Large intestine (tissue), 3 donors: ENCODE results near the gene RNF25. TPM values are rescaled to one million over a fixed set of nuclear protein-coding genes. Genes with fewer than 3 reads are reported as not detected.

Experiments used
- DNase-seq, 2 donors: peaks; one replicate each; pipeline versions ENCODE4 v3.0.0 to v3.0.0-alpha.2; 2013
- H3K27ac ChIP-seq: one replicate; pipeline ENCODE4 v1.5.1; 2013; ENCODE audit warnings: low read length
- H3K27me3 ChIP-seq: 2 replicates; pipeline ENCODE4 v1.6.1; 2013; ENCODE audit warnings: low read length; ENCODE audit not compliant: control insufficient read depth, insufficient read depth
- H3K36me3 ChIP-seq: 2 replicates; pipeline ENCODE4 v1.6.1; 2013; ENCODE audit warnings: low read length; ENCODE audit not compliant: control insufficient read depth, insufficient read depth
- H3K4me1 ChIP-seq: one replicate; pipeline ENCODE4 v1.6.1; 2013; ENCODE audit warnings: low read length; ENCODE audit not compliant: control insufficient read depth, insufficient read depth
- H3K4me3 ChIP-seq: one replicate; pipeline ENCODE4 v1.5.1; 2013; ENCODE audit warnings: low read length
- H3K9me3 ChIP-seq: one replicate; pipeline ENCODE4 v1.6.1; 2013; ENCODE audit warnings: mild to moderate bottlenecking, low read depth, low read length, moderate library complexity; ENCODE audit not compliant: control insufficient read depth
- WGBS: methylation state at CpG from one replicate; pipeline ENCODE4 v1.1.5; 2013; ENCODE audit warnings: low lambda C conversion rate; ENCODE audit not compliant: insufficient coverage; 5-methylcytosine and 5-hydroxymethylcytosine counted together
- polyA plus RNA-seq: library from polyadenylated mRNA; unstranded; fragments of 120-200 nt; gene quantifications from one replicate; pipeline ENCODE4 v1.2.1, GENCODE V29; 2013

Gene RNF25
- polyA plus RNA-seq, 1 donor: 22.1 TPM

- peak; percentile 35 to 73 for DNase-seq
- no CpG with 5 or more reads among the region's 27 CpGs for WGBS
- Histone ChIP-seq H3K27ac (peak overlapping the region; percentile 68), H3K9me3 (no peaks in the 10 kb centered on the region), H3K36me3 (peaks cover 44% of the 10 kb centered on the region), H3K27me3 (no peaks in the 10 kb centered on the region), H3K4me1 (no peaks in the 10 kb centered on the region), H3K4me3 (peak overlapping the region; percentile 85)
Observed at GRCh38 chr2:218658671-218659257, 13.0 kb downstream of the RNF25 start.

DNA sequence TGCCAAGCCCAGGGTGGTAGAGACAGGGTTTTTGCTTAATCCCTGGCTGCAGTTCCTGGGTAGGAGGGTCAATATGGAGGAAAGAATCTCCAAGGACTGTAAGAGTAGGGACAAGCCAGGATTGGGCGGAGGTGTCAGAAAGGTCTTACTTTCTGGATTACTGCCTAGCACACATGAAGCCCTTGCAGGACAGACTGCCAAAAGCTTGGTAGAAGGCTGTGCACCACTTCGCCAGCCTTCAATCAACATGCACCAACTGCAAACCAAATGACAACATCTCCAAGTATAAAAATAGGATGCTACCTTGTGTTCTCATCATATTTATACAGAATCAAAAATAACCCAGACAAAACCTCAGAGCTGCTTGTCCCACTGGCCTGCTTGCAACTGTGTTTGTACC, 16.1 kb downstream of the RNF25 start:
- no CpG with 5 or more reads among the region's 2 CpGs for WGBS
- Histone ChIP-seq H3K4me3 (no peak overlapping the region), H3K4me1 (no peaks in the 10 kb centered on the region), H3K36me3 (peaks cover 44% of the 10 kb centered on the region), H3K27me3 (no peaks in the 10 kb centered on the region), H3K9me3 (no peaks in the 10 kb centered on the region), H3K27ac (no peak overlapping the region)
- no peak for DNase-seq

GRCh38 chr2:218648787-218649100, 23.1 kb downstream of the RNF25 start:
- Histone ChIP-seq H3K27me3 (no peaks in the 10 kb centered on the region), H3K36me3 (peaks cover 75% of the 10 kb centered on the region), H3K27ac (no peak overlapping the region), H3K9me3 (no peaks in the 10 kb centered on the region), H3K4me3 (no peak overlapping the region), H3K4me1 (peaks cover 22% of the 10 kb centered on the region)
- no peak for DNase-seq
- WGBS: no CpG with 5 or more reads among the region's 11 CpGs

GRCh38 chr2:218648088-218648786, 23.6 kb downstream of the RNF25 start:
- H3K4me3 ChIP-seq: no peak overlapping the region
- no peaks in the 10 kb centered on the region for H3K27me3 ChIP-seq
- no peaks in the 10 kb centered on the region for H3K9me3 ChIP-seq
- peaks cover 76% of the 10 kb centered on the region for H3K36me3 ChIP-seq
- DNase-seq: peak; percentile 28 to 39
- H3K4me1 ChIP-seq: peaks cover 22% of the 10 kb centered on the region
- WGBS: 0% methylated on average over 1 of the region's 9 CpGs
- H3K27ac ChIP-seq: no peak overlapping the region

- H3K27ac ChIP-seq: peak overlapping the region; percentile 78
- peaks cover 78% of the 10 kb centered on the region for H3K36me3 ChIP-seq
Observed at GRCh38 chr2:218645126-218645525, 26.7 kb downstream of the RNF25 start.

GRCh38 chr2:218644721-218645120, 27.1 kb downstream of the RNF25 start:
- DNase-seq: no peak
- peaks cover 76% of the 10 kb centered on the region for H3K36me3 ChIP-seq
- peaks cover 22% of the 10 kb centered on the region for H3K4me1 ChIP-seq
- WGBS: no CpG with 5 or more reads among the region's 11 CpGs
- H3K9me3 ChIP-seq: no peaks in the 10 kb centered on the region
- peak overlapping the region; percentile 78 for H3K27ac ChIP-seq
- no peaks in the 10 kb centered on the region for H3K27me3 ChIP-seq
- no peak overlapping the region for H3K4me3 ChIP-seq

More at GRCh38 chr2:218645126-218645525, 26.7 kb downstream of the RNF25 start:
- 0% methylated on average over 1 of the region's 1 CpG for WGBS
- no peaks in the 10 kb centered on the region for H3K9me3 ChIP-seq
- peaks cover 22% of the 10 kb centered on the region for H3K4me1 ChIP-seq
- no peak overlapping the region for H3K4me3 ChIP-seq
- no peaks in the 10 kb centered on the region for H3K27me3 ChIP-seq
- DNase-seq: peak; percentile 56 to 83

DNA sequence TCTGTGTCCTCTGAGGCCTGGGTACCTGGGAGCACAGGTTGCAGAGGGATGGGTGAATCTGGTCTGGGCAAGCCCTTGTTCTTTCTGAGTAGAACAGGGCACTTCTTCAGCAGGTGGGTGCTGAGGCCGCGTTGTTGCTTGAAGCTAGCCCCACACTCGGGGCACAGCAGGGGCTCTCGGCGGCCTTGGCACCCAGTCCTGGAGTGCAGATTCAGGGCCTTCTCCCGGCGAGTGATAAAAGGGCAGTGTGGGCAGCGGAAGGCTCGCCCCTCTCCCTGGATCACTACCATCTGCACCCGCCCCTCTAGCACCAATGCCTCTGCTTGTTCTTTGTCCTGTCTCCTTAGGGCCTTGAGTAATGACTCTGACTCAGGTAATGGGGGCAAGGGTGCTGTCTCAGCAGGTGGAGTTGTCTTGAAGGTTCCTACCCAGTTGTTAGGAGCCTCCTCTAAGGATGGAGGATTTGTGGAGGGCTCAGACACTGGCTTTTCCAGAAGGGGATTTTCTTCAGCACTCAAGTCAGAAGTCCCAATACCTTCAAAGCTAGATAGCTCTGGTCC, 28.0 kb downstream of the RNF25 start:
- H3K27ac ChIP-seq: no peak overlapping the region
- H3K4me1 ChIP-seq: peaks cover 22% of the 10 kb centered on the region
- H3K4me3 ChIP-seq: no peak overlapping the region
- no CpG with 5 or more reads among the region's 10 CpGs for WGBS
- H3K9me3 ChIP-seq: no peaks in the 10 kb centered on the region
- DNase-seq: no peak
- peaks cover 74% of the 10 kb centered on the region for H3K36me3 ChIP-seq
- H3K27me3 ChIP-seq: no peaks in the 10 kb centered on the region

DNA sequence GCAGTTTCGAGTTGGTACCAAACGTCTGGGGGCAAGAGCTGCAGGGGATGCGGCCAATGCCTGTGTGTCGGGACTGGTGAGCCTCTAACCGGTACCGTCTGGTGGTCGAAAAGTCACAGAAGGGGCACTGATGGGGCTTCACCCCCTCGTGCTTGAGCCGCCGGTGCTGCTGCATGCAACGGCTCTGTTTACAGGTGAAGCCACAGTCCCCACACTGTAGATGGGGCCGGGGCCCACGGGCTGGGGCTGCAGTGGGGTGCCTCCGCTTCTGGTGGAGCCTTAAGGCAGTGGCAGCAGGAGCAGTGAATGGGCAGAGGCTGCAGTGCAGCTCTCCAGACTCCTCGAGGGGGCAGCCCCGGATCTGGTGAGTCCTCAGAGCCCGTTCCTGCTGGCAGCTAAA, 29.0 kb downstream of the RNF25 start:
- no peak for DNase-seq
- Histone ChIP-seq H3K4me3 (no peak overlapping the region), H3K9me3 (no peaks in the 10 kb centered on the region), H3K36me3 (peaks cover 74% of the 10 kb centered on the region), H3K4me1 (peaks cover 22% of the 10 kb centered on the region), H3K27me3 (no peaks in the 10 kb centered on the region), H3K27ac (no peak overlapping the region)
- no CpG with 5 or more reads among the region's 17 CpGs for WGBS

DNA sequence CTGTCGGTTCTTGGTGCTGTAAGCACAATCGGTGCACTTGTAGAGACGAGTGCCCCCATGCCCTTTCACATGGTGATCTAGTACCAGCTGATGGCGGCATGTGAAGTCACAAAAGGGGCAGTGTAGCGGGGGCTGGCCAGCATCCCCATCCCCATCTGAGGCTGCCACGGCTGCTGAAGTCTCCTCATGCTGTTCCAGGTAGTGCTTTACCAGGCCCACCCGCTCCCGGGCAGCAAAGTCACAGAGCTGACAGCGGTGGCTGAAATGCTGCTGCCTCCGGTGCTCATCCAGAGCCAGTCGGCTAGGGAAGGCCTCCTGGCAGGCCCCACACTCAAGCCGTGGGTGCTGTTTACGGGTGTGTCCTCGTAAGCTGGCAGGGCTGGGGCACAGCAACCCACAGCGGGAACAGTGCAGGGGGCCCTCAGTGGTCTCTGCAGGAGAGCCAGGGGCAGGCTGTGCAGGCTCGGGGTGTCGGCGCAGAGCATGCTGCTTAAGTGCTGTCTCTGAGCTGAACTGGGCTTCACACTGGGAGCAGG, 29.6 kb downstream of the RNF25 start:
- no peak overlapping the region for H3K27ac ChIP-seq

GRCh38 chr2:218638372-218638771, 33.4 kb downstream of the RNF25 start:
- no peak overlapping the region for H3K27ac ChIP-seq
- H3K9me3 ChIP-seq: no peaks in the 10 kb centered on the region
- WGBS: no CpG with 5 or more reads among the region's 18 CpGs
- H3K4me1 ChIP-seq: no peaks in the 10 kb centered on the region
- H3K4me3 ChIP-seq: no peak overlapping the region
- H3K27me3 ChIP-seq: no peaks in the 10 kb centered on the region
- no peak for DNase-seq
- H3K36me3 ChIP-seq: peaks cover 78% of the 10 kb centered on the region

More for the DNA sequence above, 29.6 kb downstream of the RNF25 start:
- peaks cover 22% of the 10 kb centered on the region for H3K4me1 ChIP-seq
- peaks cover 76% of the 10 kb centered on the region for H3K36me3 ChIP-seq
- H3K4me3 ChIP-seq: no peak overlapping the region
- H3K27me3 ChIP-seq: no peaks in the 10 kb centered on the region
- H3K9me3 ChIP-seq: no peaks in the 10 kb centered on the region
- WGBS: no CpG with 5 or more reads among the region's 18 CpGs
- DNase-seq: no peak
